Thymus (tissue), 11 donors: ENCODE data around the gene VASN. TPM values are rescaled to one million over a fixed set of nuclear protein-coding genes. Genes with fewer than 3 reads are reported as not detected.

Experiments used
- DNase-seq, 9 donors: peaks; one replicate each; pipeline ENCODE4 v3.0.0-alpha.2; 2013; ENCODE audit warnings: low spot score in 9 of 9, low read depth in 6 of 9, missing footprints in 1 of 9
- H3K27ac ChIP-seq, 2 donors: one replicate each; pipeline ENCODE4 v1.5.1; 2013; ENCODE audit warnings: control low read depth in 1 of 2, low read depth in 1 of 2, low read length in 1 of 2, mild to moderate bottlenecking in 1 of 2, moderate library complexity in 1 of 2
- H3K27me3 ChIP-seq, 2 donors: one replicate each; pipeline ENCODE4 v1.5.1; 2013; ENCODE audit warnings: low read length in 1 of 2; ENCODE audit not compliant: control insufficient read depth in 2 of 2, insufficient read depth in 1 of 2
- H3K36me3 ChIP-seq, 2 donors: one replicate each; pipeline ENCODE4 v1.5.1; 2013; ENCODE audit warnings: low read length in 1 of 2, mild to moderate bottlenecking in 1 of 2, moderate library complexity in 1 of 2; ENCODE audit not compliant: control insufficient read depth in 2 of 2, insufficient read depth in 2 of 2
- H3K4me1 ChIP-seq, 2 donors: one replicate each; pipeline ENCODE4 v1.5.1; 2013; ENCODE audit warnings: low read length in 2 of 2; ENCODE audit not compliant: control insufficient read depth in 2 of 2, insufficient read depth in 2 of 2
- H3K4me3 ChIP-seq, 2 donors: one replicate each; pipeline ENCODE4 v1.5.1; 2013; ENCODE audit warnings: low read length in 2 of 2, control low read depth in 1 of 2, mild to moderate bottlenecking in 1 of 2
- H3K9me3 ChIP-seq, 2 donors: one replicate each; pipeline ENCODE4 v1.5.1; 2013; ENCODE audit warnings: low read length in 1 of 2, mild to moderate bottlenecking in 1 of 2; ENCODE audit not compliant: control insufficient read depth in 2 of 2, insufficient read depth in 1 of 2
- WGBS: extraction: QIAGEN DNeasy Blood & Tissue Kit; methylation state at CpG from one replicate; pipeline ENCODE4 v1.1.7; 2013; 5-methylcytosine and 5-hydroxymethylcytosine counted together
- polyA plus RNA-seq: library from polyadenylated mRNA; stranded (reverse); fragments of 200-250 nt; gene quantifications from one replicate; pipeline ENCODE4 v1.2.3, GENCODE V29; 2013
- total RNA-seq: library from RNA; stranded (reverse); fragments of 120-200 nt; gene quantifications from one replicate; pipeline ENCODE4 v1.2.4, GENCODE V29; 2013
- donor health status: healthy.

Gene VASN
- total and polyA plus RNA-seq, 2 donors: 1.2 to 3.6 TPM

- DNase-seq: no peak
- Histone ChIP-seq H3K27me3 (no peaks in the 10 kb centered on the region), H3K36me3 (peaks cover 14 to 49% of the 10 kb centered on the region in 2 donors), H3K27ac (no peak overlapping the region), H3K9me3 (no peaks in the 10 kb centered on the region), H3K4me1 (peaks cover 0 to 3% of the 10 kb centered on the region in 2 donors), H3K4me3 (no peak overlapping the region)
- 97% methylated on average over 26 of the region's 26 CpGs for WGBS
These were observed 8.7 kb downstream of the VASN start for GRCh38 chr16:4380119-4381063.

DNA sequence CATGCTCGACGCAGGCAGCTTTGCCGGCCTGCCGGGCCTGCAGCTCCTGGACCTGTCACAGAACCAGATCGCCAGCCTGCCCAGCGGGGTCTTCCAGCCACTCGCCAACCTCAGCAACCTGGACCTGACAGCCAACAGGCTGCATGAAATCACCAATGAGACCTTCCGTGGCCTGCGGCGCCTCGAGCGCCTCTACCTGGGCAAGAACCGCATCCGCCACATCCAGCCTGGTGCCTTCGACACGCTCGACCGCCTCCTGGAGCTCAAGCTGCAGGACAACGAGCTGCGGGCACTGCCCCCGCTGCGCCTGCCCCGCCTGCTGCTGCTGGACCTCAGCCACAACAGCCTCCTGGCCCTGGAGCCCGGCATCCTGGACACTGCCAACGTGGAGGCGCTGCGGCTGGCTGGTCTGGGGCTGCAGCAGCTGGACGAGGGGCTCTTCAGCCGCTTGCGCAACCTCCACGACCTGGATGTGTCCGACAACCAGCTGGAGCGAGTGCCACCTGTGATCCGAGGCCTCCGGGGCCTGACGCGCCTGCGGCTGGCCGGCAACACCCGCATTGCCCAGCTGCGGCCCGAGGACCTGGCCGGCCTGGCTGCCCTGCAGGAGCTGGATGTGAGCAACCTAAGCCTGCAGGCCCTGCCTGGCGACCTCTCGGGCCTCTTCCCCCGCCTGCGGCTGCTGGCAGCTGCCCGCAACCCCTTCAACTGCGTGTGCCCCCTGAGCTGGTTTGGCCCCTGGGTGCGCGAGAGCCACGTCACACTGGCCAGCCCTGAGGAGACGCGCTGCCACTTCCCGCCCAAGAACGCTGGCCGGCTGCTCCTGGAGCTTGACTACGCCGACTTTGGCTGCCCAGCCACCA is 9.7 kb downstream of the VASN start:
- Histone ChIP-seq H3K9me3 (no peaks in the 10 kb centered on the region), H3K27ac (no peak overlapping the region), H3K4me1 (peaks cover 0 to 1% of the 10 kb centered on the region in 2 donors), H3K36me3 (peaks cover 17 to 57% of the 10 kb centered on the region in 2 donors), H3K27me3 (no peaks in the 10 kb centered on the region), H3K4me3 (no peak overlapping the region)
- no peak for DNase-seq
- 98% methylated on average over 59 of the region's 59 CpGs for WGBS

- 98% methylated on average over 55 of the region's 55 CpGs for WGBS
- no peak for DNase-seq
- H3K9me3 ChIP-seq: no peaks in the 10 kb centered on the region
- H3K27me3 ChIP-seq: no peaks in the 10 kb centered on the region
- no peaks in the 10 kb centered on the region for H3K4me1 ChIP-seq
- no peak overlapping the region for H3K27ac ChIP-seq
- H3K36me3 ChIP-seq: peaks cover 25 to 58% of the 10 kb centered on the region in 2 donors
- no peak overlapping the region for H3K4me3 ChIP-seq
These were observed 10.5 kb downstream of the VASN start for GRCh38 chr16:4381935-4382794.

DNA sequence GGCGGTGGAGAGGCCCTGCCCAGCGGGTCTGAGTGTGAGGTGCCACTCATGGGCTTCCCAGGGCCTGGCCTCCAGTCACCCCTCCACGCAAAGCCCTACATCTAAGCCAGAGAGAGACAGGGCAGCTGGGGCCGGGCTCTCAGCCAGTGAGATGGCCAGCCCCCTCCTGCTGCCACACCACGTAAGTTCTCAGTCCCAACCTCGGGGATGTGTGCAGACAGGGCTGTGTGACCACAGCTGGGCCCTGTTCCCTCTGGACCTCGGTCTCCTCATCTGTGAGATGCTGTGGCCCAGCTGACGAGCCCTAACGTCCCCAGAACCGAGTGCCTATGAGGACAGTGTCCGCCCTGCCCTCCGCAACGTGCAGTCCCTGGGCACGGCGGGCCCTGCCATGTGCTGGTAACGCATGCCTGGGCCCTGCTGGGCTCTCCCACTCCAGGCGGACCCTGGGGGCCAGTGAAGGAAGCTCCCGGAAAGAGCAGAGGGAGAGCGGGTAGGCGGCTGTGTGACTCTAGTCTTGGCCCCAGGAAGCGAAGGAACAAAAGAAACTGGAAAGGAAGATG is 11.2 kb downstream of the VASN start:
- H3K27me3 ChIP-seq: no peaks in the 10 kb centered on the region
- H3K4me1 ChIP-seq: no peaks in the 10 kb centered on the region
- WGBS: 98% methylated on average over 21 of the region's 21 CpGs
- no peak overlapping the region for H3K4me3 ChIP-seq
- H3K27ac ChIP-seq: no peak overlapping the region
- no peaks in the 10 kb centered on the region for H3K9me3 ChIP-seq
- DNase-seq: no peak
- H3K36me3 ChIP-seq: peaks cover 31 to 65% of the 10 kb centered on the region in 2 donors

DNA sequence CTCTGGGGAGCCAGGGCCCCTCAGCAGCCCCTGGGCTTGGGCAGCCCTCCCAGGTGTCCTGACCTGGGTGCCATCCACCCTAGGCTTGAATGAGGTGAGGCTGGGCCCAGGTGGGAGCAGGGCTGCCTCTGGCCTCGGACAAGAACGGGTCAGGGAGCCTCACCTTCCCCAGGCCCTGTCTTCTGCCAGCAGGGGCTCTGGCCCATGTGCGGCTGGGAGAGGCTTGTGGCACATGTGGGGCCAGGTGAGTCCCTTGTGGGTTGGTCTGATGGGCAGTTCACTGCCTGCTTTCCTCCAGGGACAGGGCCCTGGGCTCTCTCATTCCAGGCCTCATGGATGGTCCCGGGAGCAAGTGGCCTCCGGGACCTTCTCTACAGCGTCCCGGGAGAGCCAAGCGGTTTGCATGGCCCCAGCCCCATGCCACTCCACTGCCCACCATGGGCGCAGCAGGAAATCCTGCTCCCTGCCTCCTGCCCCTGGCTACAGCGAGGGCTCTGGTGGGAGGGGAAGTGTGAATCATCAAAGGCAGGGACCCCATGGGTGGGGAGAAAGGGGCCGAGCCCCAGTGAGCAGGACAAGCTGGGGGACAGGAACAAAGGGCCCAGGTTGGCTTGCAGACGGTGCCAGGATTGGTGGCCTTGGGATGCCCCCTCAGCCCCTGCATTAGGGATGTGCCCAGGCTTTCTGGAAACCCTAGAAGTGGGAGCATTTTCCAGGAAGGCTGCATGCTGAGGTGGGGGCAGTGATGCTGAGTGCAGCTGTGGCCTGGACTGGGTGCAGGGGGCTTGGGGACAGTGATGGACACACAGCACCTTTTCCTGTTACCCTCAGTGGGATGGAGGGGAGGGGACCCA is 12.2 kb downstream of the VASN start:
- no peak overlapping the region for H3K4me3 ChIP-seq
- DNase-seq: no peak
- H3K27me3 ChIP-seq: no peaks in the 10 kb centered on the region
- no peak overlapping the region for H3K27ac ChIP-seq
- peaks cover 41 to 73% of the 10 kb centered on the region in 2 donors for H3K36me3 ChIP-seq
- 96% methylated on average over 12 of the region's 12 CpGs for WGBS
- no peaks in the 10 kb centered on the region for H3K9me3 ChIP-seq
- no peaks in the 10 kb centered on the region for H3K4me1 ChIP-seq

DNA sequence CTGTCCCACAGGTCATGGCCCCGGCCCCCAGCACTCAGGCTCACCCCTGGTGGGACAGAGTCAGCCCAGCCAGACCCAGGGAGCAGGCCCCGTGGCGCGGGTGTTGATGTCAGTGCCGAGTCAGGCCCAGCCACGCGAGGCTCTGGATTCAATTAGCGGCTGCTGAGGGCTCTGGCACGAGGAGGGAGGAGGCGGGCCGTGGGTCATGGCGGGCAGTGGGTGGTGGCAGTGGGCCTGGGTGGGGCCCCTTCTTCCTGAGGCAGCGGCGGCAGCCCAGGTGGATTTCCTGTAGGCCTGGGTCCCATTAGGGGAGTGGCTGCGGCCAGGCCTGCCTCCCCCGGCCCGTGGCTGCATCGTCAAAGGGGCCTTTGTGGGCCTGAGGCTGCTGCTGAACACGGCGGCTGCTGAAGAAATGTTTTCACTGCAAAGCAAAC is 12.9 kb downstream of the VASN start:
- H3K27ac ChIP-seq: no peak overlapping the region
- H3K27me3 ChIP-seq: no peaks in the 10 kb centered on the region
- H3K4me1 ChIP-seq: no peaks in the 10 kb centered on the region
- H3K4me3 ChIP-seq: no peak overlapping the region
- no peak for DNase-seq
- H3K9me3 ChIP-seq: no peaks in the 10 kb centered on the region
- H3K36me3 ChIP-seq: peaks cover 44 to 78% of the 10 kb centered on the region in 2 donors
- WGBS: 89% methylated on average over 20 of the region's 20 CpGs

DNA sequence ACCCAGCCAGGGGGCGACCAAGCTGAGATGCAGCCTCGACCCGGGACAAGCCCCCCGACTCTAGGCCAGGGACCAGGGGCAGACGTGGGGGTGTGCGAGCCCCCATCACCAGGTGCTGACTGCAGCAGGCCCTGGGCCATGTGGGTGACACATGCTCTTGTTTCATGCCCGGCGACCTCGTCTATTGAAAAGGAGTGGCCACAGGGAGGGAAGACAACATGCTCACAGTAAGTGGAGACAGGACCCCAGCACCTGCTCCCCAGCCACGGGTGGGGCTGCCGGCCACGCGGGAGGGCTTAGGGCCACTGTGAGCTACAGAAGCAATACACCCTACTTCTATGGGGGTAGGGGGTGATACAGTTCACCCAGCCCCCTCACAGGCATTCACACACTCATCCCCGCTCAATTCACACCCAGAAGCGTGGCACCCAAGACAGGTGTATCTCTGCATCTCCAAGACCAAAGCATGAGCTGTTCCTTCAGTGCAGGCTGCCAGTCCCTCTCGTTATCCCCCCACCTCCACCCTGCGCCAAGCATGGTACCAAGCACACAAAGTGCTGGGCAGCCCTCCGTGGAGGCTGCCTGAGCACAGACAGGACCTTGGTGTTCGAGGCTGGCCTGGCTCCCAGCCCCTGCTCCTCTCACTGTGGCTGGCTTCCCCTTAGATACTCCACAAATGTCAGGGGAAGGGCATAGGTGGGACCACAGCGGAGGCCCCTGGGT is 13.6 kb downstream of the VASN start:
- Histone ChIP-seq H3K27ac (no peak overlapping the region), H3K4me1 (no peaks in the 10 kb centered on the region)
- WGBS: 93% methylated on average over 20 of the region's 20 CpGs

More for the DNA sequence above, 13.6 kb downstream of the VASN start:
- Histone ChIP-seq H3K4me3 (no peak overlapping the region), H3K36me3 (peaks cover 49 to 84% of the 10 kb centered on the region in 2 donors), H3K27me3 (no peaks in the 10 kb centered on the region), H3K9me3 (peaks cover 0 to 3% of the 10 kb centered on the region in 2 donors)
- no peak for DNase-seq
